ENCODE measurements around the gene GRAMD2B. TPM values are rescaled to one million over a fixed set of nuclear protein-coding genes. Genes with fewer than 3 reads are reported as not detected.

The GRAMD2B gene
- total RNA-seq, 1 donor, result 6.9 TPM

DNA sequence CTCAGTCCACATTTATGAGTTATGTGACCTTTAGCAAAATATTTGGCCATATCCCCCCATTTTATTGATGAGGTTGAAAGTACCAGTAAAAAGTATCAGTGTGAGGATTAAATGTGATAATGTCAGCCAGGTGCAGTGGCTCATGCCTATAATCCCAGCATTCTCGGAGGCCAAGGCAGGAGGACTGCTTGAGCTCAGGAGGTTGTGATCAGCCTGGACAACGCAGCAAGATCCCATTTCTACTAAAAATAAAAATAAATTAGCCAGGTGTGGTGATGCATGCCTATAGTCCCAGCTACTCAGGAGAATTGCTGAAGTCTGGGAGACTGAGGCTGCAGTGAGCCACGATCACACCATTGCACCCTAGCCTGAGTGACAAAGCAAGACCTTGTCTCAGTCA lies 71.2 kb downstream of the GRAMD2B start:
- no peaks in the 10 kb centered on the region for H3K4me1 ChIP-seq (ENCODE audit: insufficient read depth, low read length)
- H3K27me3 ChIP-seq (ENCODE audit: insufficient read depth, low read length), result no peaks in the 10 kb centered on the region
- no peak overlapping the region for H3K4me3 ChIP-seq (ENCODE audit: low read length)
- no peaks in the 10 kb centered on the region for H3K9me3 ChIP-seq (ENCODE audit: low read depth, low read length)

- Histone ChIP-seq H3K4me3 (ENCODE audit: low read length) (no peak overlapping the region), H3K9me3 (ENCODE audit: low read depth, low read length) (no peaks in the 10 kb centered on the region), H3K4me1 (ENCODE audit: insufficient read depth, low read length) (no peaks in the 10 kb centered on the region), H3K27me3 (ENCODE audit: insufficient read depth, low read length) (no peaks in the 10 kb centered on the region)
These were observed 74.3 kb downstream of the GRAMD2B start for GRCh38 chr5:126497506-126497905.

- no peaks in the 10 kb centered on the region for H3K27me3 ChIP-seq (ENCODE audit: insufficient read depth, low read length)
- H3K4me1 ChIP-seq (ENCODE audit: insufficient read depth, low read length), result no peaks in the 10 kb centered on the region
- no peak overlapping the region for H3K4me3 ChIP-seq (ENCODE audit: low read length)
- H3K9me3 ChIP-seq (ENCODE audit: low read depth, low read length), result no peaks in the 10 kb centered on the region
These were observed 76.1 kb downstream of the GRAMD2B start for GRCh38 chr5:126499278-126499677.

DNA sequence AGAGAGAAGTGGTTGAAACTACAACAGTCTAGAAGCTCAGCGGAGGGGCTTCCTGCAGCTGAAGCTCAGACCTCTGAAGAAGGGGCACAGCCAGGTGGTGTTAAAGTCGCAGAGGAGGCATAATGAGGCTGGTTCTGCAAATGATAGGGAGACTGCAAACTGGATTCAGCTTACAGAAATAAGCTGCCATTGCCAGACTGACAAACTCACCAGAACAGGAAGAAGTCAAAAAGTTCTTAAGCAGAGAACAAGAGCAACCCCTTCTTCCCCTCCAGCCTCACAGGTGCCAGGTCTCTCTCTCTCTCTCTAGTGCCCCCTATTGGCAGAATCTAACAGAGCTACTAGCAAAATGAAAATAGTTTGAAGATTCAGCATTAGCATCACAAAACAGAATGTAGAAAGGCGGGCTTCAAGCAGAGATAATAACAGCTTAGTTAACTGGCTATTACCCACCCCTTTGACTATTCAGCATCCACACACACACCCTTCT lies 76.7 kb downstream of the GRAMD2B start:
- no peaks in the 10 kb centered on the region for H3K9me3 ChIP-seq (ENCODE audit: low read depth, low read length)
- H3K4me1 ChIP-seq (ENCODE audit: insufficient read depth, low read length), result no peaks in the 10 kb centered on the region
- no peaks in the 10 kb centered on the region for H3K27me3 ChIP-seq (ENCODE audit: insufficient read depth, low read length)
- no peak overlapping the region for H3K4me3 ChIP-seq (ENCODE audit: low read length)

DNA sequence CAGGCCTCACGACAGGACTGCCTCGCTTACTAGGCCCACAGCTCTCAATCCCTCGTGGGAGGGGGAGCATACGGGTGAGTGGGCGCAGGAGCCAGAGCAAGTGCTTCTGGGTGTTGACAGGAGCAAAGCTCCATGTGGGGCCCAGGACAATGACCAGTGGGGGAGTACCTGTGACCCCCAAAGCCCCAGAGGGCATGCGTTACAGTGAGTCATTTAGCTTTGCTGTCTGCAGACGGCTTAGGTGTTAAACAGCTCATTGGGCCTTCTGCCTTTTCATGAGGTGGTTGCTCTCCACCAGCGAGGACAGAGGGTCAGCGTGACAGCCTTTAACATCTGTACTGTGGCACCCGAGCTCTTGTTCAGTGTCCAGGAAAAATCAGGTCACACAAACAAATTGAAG lies 78.2 kb downstream of the GRAMD2B start:
- H3K9me3 ChIP-seq (ENCODE audit: low read depth, low read length), result no peaks in the 10 kb centered on the region
- no peaks in the 10 kb centered on the region for H3K4me1 ChIP-seq (ENCODE audit: insufficient read depth, low read length)
- H3K27me3 ChIP-seq (ENCODE audit: insufficient read depth, low read length), result no peaks in the 10 kb centered on the region
- no peak overlapping the region for H3K4me3 ChIP-seq (ENCODE audit: low read length)

- Histone ChIP-seq H3K4me3 (ENCODE audit: low read length) (no peak overlapping the region), H3K27me3 (ENCODE audit: insufficient read depth, low read length) (no peaks in the 10 kb centered on the region), H3K4me1 (ENCODE audit: insufficient read depth, low read length) (no peaks in the 10 kb centered on the region), H3K9me3 (ENCODE audit: low read depth, low read length) (no peaks in the 10 kb centered on the region)
These were observed 80.4 kb downstream of the GRAMD2B start for GRCh38 chr5:126503602-126504104.

GRCh38 chr5:126506079-126506478 lies 82.9 kb downstream of the GRAMD2B start:
- H3K4me3 ChIP-seq (ENCODE audit: low read length), result no peak overlapping the region
- no peaks in the 10 kb centered on the region for H3K27me3 ChIP-seq (ENCODE audit: insufficient read depth, low read length)
- H3K9me3 ChIP-seq (ENCODE audit: low read depth, low read length), result no peaks in the 10 kb centered on the region
- no peaks in the 10 kb centered on the region for H3K4me1 ChIP-seq (ENCODE audit: insufficient read depth, low read length)

DNA sequence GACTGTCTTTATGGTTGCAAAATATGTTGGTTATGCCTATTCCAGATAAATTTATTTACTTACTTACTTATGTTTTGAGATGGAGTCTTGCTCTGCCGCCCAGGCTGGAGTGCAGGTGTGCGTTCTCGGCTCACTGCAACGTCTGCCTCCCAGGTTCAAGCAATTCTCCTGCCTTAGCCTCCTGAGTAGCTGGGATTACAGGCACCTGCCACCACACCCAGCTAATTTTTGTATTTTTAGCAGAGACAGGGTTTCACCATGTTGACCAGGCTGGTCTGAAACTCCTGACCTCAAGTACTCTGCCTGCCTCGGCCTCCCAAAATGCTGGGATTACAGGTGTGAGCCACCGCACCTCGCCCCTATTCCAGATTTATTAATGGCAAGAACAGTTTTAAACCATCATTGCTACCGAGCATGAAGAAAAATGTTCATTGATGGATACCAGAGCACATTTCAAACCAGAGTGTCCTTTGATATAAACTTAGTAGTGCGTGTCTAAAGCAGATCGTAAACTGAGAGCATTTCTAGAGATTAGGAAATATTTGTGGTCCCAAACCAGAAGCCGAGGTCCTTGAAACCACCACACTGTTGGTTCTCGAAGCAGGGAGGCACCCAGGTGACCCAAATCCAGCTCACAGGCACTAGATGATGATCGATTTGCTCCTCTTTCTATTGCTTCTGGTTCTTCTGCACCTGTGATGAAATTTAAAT lies 85.2 kb downstream of the GRAMD2B start:
- H3K27me3 ChIP-seq (ENCODE audit: insufficient read depth, low read length), result no peaks in the 10 kb centered on the region
- no peak overlapping the region for H3K4me3 ChIP-seq (ENCODE audit: low read length)
- no peaks in the 10 kb centered on the region for H3K4me1 ChIP-seq (ENCODE audit: insufficient read depth, low read length)
- no peaks in the 10 kb centered on the region for H3K9me3 ChIP-seq (ENCODE audit: low read depth, low read length)

- Histone ChIP-seq H3K4me3 (ENCODE audit: low read length) (no peak overlapping the region), H3K4me1 (ENCODE audit: insufficient read depth, low read length) (no peaks in the 10 kb centered on the region), H3K9me3 (ENCODE audit: low read depth, low read length) (no peaks in the 10 kb centered on the region), H3K27me3 (ENCODE audit: insufficient read depth, low read length) (no peaks in the 10 kb centered on the region)
These were observed 85.7 kb downstream of the GRAMD2B start for GRCh38 chr5:126508962-126509279.

DNA sequence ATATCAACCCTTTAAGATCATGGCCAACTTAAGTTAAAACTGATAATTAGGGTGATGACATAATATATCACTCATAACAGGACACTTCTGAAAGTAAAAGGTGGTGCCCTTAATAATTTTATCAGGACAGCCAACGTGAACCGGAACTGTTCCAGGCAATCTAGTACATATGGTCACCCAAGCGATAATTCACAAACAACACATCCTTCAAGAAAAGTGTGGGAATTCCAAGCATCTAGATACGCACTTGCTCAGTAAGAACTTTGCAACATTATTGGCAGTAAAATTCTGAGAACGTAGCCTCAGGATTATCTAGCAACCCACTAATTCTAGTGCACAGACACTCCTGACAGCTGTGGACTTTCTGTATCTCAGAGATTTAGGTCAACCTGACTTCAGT lies 86.1 kb downstream of the GRAMD2B start:
- no peaks in the 10 kb centered on the region for H3K27me3 ChIP-seq (ENCODE audit: insufficient read depth, low read length)
- H3K4me1 ChIP-seq (ENCODE audit: insufficient read depth, low read length), result no peaks in the 10 kb centered on the region
- no peaks in the 10 kb centered on the region for H3K9me3 ChIP-seq (ENCODE audit: low read depth, low read length)
- H3K4me3 ChIP-seq (ENCODE audit: low read length), result no peak overlapping the region

GRCh38 chr5:126511961-126512360 lies 88.8 kb downstream of the GRAMD2B start:
- no peaks in the 10 kb centered on the region for H3K4me1 ChIP-seq (ENCODE audit: insufficient read depth, low read length)
- H3K4me3 ChIP-seq (ENCODE audit: low read length), result no peak overlapping the region
- no peaks in the 10 kb centered on the region for H3K27me3 ChIP-seq (ENCODE audit: insufficient read depth, low read length)
- H3K9me3 ChIP-seq (ENCODE audit: low read depth, low read length), result no peaks in the 10 kb centered on the region

- H3K27me3 ChIP-seq (ENCODE audit: insufficient read depth, low read length), result no peaks in the 10 kb centered on the region
- no peak overlapping the region for H3K4me3 ChIP-seq (ENCODE audit: low read length)
- H3K9me3 ChIP-seq (ENCODE audit: low read depth, low read length), result no peaks in the 10 kb centered on the region
- no peaks in the 10 kb centered on the region for H3K4me1 ChIP-seq (ENCODE audit: insufficient read depth, low read length)
These were observed 89.2 kb downstream of the GRAMD2B start for GRCh38 chr5:126512451-126512850.

GRCh38 chr5:126513302-126513701 lies 90.1 kb downstream of the GRAMD2B start:
- H3K4me3 ChIP-seq (ENCODE audit: low read length), result no peak overlapping the region

GRCh38 chr5:126513703-126514102 lies 90.5 kb downstream of the GRAMD2B start:
- no peaks in the 10 kb centered on the region for H3K9me3 ChIP-seq (ENCODE audit: low read depth, low read length)
- H3K27me3 ChIP-seq (ENCODE audit: insufficient read depth, low read length), result no peaks in the 10 kb centered on the region
- no peak overlapping the region for H3K4me3 ChIP-seq (ENCODE audit: low read length)

More at GRCh38 chr5:126513302-126513701, 90.1 kb downstream of the GRAMD2B start:
- H3K27me3 ChIP-seq (ENCODE audit: insufficient read depth, low read length), result no peaks in the 10 kb centered on the region
- no peaks in the 10 kb centered on the region for H3K4me1 ChIP-seq (ENCODE audit: insufficient read depth, low read length)
- H3K9me3 ChIP-seq (ENCODE audit: low read depth, low read length), result no peaks in the 10 kb centered on the region

GRCh38 chr5:126514131-126514557 lies 90.9 kb downstream of the GRAMD2B start:
- no peaks in the 10 kb centered on the region for H3K27me3 ChIP-seq (ENCODE audit: insufficient read depth, low read length)
- no peak overlapping the region for H3K4me3 ChIP-seq (ENCODE audit: low read length)
- H3K4me1 ChIP-seq (ENCODE audit: insufficient read depth, low read length), result no peaks in the 10 kb centered on the region

More at GRCh38 chr5:126513703-126514102, 90.5 kb downstream of the GRAMD2B start:
- H3K4me1 ChIP-seq (ENCODE audit: insufficient read depth, low read length), result no peaks in the 10 kb centered on the region

DNA sequence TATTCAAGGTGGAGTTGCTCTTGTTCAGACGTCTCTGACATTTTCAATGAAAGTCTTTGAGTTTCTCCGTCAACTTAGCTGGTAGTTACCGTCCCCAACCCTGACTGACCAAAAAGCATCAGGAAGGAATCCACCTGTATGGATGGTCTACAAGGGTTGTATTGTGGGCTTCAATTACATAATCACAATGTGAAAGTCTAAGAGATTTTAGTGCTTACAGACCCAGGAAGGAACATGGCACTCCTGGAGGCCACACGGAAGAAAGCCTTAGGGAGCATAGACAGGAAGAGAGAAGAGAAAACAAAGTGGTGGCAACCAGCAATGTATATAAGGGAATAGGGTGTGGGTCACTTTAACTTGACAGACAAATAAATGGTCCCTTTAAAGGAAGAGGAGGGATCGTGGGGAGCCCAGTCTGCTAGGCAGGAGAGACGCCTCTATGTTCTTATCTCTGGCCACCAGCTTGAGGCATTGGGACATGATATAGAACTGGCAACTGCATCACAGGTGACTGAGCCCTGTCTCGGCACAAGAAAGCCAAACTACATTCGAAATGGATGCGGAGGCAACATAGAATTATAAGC lies 91.4 kb downstream of the GRAMD2B start:
- Histone ChIP-seq H3K4me1 (ENCODE audit: insufficient read depth, low read length) (no peaks in the 10 kb centered on the region), H3K9me3 (ENCODE audit: low read depth, low read length) (no peaks in the 10 kb centered on the region), H3K27me3 (ENCODE audit: insufficient read depth, low read length) (no peaks in the 10 kb centered on the region), H3K4me3 (ENCODE audit: low read length) (no peak overlapping the region)

More at GRCh38 chr5:126514131-126514557, 90.9 kb downstream of the GRAMD2B start:
- H3K9me3 ChIP-seq (ENCODE audit: low read depth, low read length), result no peaks in the 10 kb centered on the region
